GM10847 (cell line): ENCODE results near the gene SHISAL1.

ENCODE experiments used
- POLR2A ChIP-seq: IDR thresholded peaks from 2 replicates; pipeline ENCODE4 v1.6.1; 2011; ENCODE audit not compliant: insufficient read length; ENCODE audit errors: extremely low read depth

The SHISAL1 gene

DNA sequence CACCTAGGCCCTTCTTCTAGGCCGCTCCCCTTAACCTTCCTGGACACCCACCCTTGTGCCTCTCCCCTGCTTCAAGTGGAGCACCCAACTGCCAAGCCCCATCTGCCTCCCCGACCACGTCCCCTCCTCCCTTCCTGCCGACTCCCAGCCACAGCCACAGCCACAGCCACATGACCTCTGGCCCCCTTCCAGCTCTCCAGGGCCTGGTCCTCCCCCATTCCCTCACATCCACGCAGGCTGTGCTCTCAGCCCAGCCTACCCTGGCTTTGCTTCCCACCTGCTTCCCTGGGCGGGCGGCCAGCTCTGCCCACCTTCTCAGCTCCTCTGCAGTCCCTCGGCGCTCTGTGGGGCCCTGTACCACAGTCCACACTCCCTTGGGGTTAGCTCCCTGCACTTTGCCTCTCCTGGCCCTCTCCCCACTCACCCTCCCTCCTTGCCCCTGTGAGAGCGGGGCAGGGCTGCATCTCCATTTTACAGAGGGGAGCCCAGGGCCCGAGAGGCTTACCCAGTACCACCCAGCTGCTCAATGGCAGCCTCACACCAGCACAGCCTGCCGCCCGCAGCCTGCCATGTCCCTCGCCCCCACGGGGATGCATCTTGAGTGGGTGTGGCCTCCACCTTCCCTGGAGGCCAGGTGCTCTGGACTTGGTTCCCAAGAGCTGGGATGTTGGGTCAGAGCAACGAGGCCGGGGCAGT is 111.7 kb downstream of the SHISAL1 start:
- TF ChIP-seq POLR2A, result no peak

GRCh38 chr22:44200451-44200850 is 112.3 kb downstream of the SHISAL1 start:
- no peak for TF ChIP-seq POLR2A

DNA sequence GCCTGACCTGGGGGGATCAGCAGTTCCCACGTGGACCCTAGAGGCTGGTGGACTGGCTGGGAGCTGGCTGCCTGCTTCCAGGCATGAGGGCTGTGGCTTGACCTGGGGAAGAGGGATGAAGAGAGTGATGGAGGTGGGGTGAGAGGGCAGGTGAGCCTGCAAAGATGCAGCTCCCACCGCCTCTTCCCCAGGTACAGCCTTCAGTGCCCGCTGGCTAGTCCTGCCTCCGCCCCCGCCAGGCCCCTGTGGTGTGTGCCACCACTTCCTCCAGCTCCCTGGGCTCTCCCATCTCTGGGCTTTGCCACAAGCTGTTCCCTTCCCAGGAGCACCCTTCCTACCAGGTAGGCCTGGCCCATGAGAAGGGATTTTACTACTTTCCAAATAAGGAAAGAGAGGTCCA is 112.9 kb downstream of the SHISAL1 start:
- no peak for TF ChIP-seq POLR2A

DNA sequence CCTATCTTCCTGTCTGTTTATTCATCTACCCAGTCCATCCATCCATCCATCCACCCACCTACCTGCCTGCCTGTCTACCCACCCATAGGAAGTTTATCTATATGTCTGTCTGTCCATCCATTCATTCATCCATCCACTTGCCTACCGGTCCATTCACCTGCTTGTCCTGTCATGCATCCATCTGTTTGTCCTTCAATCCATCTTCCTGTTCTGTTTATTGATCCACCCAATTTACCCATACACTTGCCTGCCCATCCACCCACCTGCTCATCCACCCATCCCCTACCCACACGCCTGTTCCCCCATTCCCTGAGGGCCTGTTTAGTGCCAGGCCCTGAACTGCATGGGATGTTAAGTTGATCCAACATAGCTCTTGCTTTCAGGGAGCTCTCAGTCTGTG is 113.6 kb downstream of the SHISAL1 start:
- no peak for TF ChIP-seq POLR2A

- no peak for TF ChIP-seq POLR2A
These were observed 115.5 kb downstream of the SHISAL1 start for GRCh38 chr22:44197271-44197670.

GRCh38 chr22:44196731-44197131 is 116.0 kb downstream of the SHISAL1 start:
- TF ChIP-seq POLR2A, result no peak

- no peak for TF ChIP-seq POLR2A
These were observed 116.5 kb downstream of the SHISAL1 start for GRCh38 chr22:44196241-44196640.

- no peak for TF ChIP-seq POLR2A
These were observed 117.4 kb downstream of the SHISAL1 start for GRCh38 chr22:44195189-44195871.

DNA sequence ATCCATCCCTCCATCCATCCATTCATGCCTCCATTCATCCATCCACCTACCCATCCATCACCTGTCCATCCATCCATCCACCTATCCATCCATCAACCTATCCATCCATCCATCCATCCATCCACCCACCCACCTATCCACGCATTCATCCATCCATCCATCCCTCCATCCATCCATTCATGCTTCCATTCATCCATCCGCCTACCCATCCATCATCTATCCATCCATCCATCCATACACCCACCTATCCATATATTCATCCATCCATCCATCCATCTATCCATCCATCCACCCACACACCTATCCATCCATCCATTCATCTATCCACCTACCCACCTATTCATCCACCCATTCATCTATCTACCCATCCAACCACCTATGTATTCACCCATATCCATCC is 118.2 kb downstream of the SHISAL1 start:
- TF ChIP-seq POLR2A, result no peak
